Heart right ventricle (tissue), 16 donors: ENCODE measurements around the gene RFX3. TPM values are rescaled to one million over a fixed set of nuclear protein-coding genes. Genes with fewer than 3 reads are reported as not detected.
"Not testable (repeated sequence)": the region's sequence is repeated elsewhere in the genome, so short reads cannot be mapped to it uniquely, and the experiment has no call there.

Experiments
- ATAC-seq, 8 donors: fragments of 200-7000 bp; cut with Tn5 transposase; one replicate each; pipeline ENCODE4 v1.9.1; 2020; ENCODE audit warnings: mild to moderate bottlenecking in 8 of 8, moderate library complexity in 8 of 8, moderate number of reproducible peaks in 1 of 8
- DNase-seq, 2 donors: peaks; one replicate each; pipeline ENCODE4 v3.0.0-alpha.2; 2020
- H3K27ac ChIP-seq, 10 donors: fragments of 200-600 bp; sonication (generic) in 2 of 10; one replicate each; pipeline versions ENCODE4 v1.5.0 to v1.8.0; 2020 to 2022; ENCODE audit warnings: mild to moderate bottlenecking in 3 of 10
- H3K27me3 ChIP-seq, 7 donors: fragments of 200-600 bp; one replicate each; pipeline ENCODE4 v1.8.0; 2021 to 2022; ENCODE audit warnings: mild to moderate bottlenecking in 2 of 7
- H3K36me3 ChIP-seq, 9 donors: fragments of 200-600 bp; sonication (generic) in 1 of 9; one replicate each; pipeline versions ENCODE4 v1.5.0 to v1.8.0; 2020 to 2022; ENCODE audit warnings: mild to moderate bottlenecking in 2 of 9
- H3K4me1 ChIP-seq, 9 donors: fragments of 200-600 bp; sonication (generic) in 1 of 9; one replicate each; pipeline versions ENCODE4 v1.5.0 to v1.8.0; 2020 to 2022; ENCODE audit warnings: mild to moderate bottlenecking in 4 of 9
- H3K4me3 ChIP-seq, 10 donors: fragments of 200-600 bp; sonication (generic) in 2 of 10; one replicate each; pipeline versions ENCODE4 v1.5.0 to v1.8.0; 2020 to 2022; ENCODE audit warnings: mild to moderate bottlenecking in 7 of 10, moderate library complexity in 2 of 10
- H3K9me3 ChIP-seq, 11 donors: fragments of 200-600 bp in 10 of 11; sonication (generic) in 2 of 11; one replicate each; pipeline versions ENCODE4 v1.5.0 to v1.8.0; 2013 to 2022; ENCODE audit warnings: mild to moderate bottlenecking in 2 of 11, control low read depth in 1 of 11, moderate library complexity in 1 of 11
- WGBS, 2 donors: extraction: QIAGEN DNeasy Blood & Tissue Kit; methylation state at CpG; one replicate each; pipeline ENCODE4 v1.1.7; 2013; ENCODE audit warnings: inconsistent platforms in 1 of 2; 5-methylcytosine and 5-hydroxymethylcytosine counted together
- intact Hi-C, 10 donors: fragments of 100-400 bp; cut with DNase I; formaldehyde crosslinking; loops; one replicate each; pipeline versions ENCODE4 v1.11.1 to v1.14.2; 2022
- polyA plus RNA-seq, 2 donors: library from polyadenylated mRNA; stranded (reverse); fragments of 200-250 nt; gene quantifications; one replicate each; pipeline ENCODE4 v1.2.3, GENCODE V29; 2013
- total RNA-seq, 10 donors: library from RNA; stranded (reverse); fragmentation: NEBNext Ultra II Directional in 3 of 10; extraction: Animal tissue kit (Norgen Biotek cat#: 25700) in 3 of 10; gene quantifications; one replicate each; pipeline versions ENCODE4 v1.2.1 to v1.2.4, GENCODE V29; 2021 to 2023
- TF ChIP-seq, protein P1 (sequence below), 9 donors: fragments of 200-600 bp; sonication (generic) in 2 of 9; IDR thresholded peaks; one replicate each; pipeline versions ENCODE4 v1.5.0 to v1.8.0; 2021 to 2022; ENCODE audit warnings: antibody characterized with exemption in 9 of 9, mild to moderate bottlenecking in 5 of 9, moderate library complexity in 1 of 9
- donor health status: Arrhythmogenic right ventricular cardiomyopathy.
- donor health status: ischemic (EF 13 %, LVEDD 7.1; RV severe dilation, severe dysfunction).
- donor health status: healthy with polysubstance abuse.
- donor health status: DM: no; HTN: yes; CAD: no.
- donor health status: DM: no; HTN: no; CAD: no.
- donor health status: ischemic (EF 25% LVEDD 6.9; RV normal size, moderate dysfunction).
- donor health status: ischemic (EF 25% LVEDD 5.7; RV mildly dilated, moderate dysfunction).
- donor health status: healthy.
- donor health status: DM: yes; HTN: yes; CAD: no.
- donor health status: Ischemic cardiomyopathy.
- donor health status: ischemic (EF 35%, LVEDD 5.7; RV mildly dilated, moderate dysfunction).
- donor health status: nonischemic (EF 11% LVEDD 7.7; RV severe dilation, severe dysfunction).
- donor health status: DM: yes; HTN: yes; CAD: no.
- donor health status: PGD.
- donor health status: ischemic (EF 29% LVEDD 5.4; RV normal size, mild dysfunction).
- donor health status: nonischemic (EF 23%, LVEDD 6.1; RV moderate dilation, normal function).

The RFX3 gene
- total and polyA plus RNA-seq, 12 donors, result 0.43 to 5.9 (median 3.5) TPM

DNA sequence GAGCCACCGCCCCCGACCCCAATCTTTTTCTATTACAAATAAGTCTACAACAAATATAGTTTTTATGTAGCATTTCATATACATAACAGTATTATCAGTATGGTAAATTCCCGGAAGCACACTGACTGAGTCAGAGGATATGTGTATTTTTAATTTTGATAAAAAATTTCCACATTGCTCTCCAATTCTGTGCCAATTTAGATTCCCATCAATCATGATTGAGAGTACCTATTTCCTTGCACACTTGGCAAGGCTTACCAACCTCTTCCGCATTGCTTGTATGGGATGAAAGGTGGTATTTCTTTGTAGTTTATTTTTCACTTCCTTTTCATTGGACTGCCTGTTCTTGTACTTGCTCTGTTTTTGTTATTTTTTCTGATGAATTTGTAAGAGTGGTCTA is 204.6 kb downstream of the RFX3 start:
- intact Hi-C loops, result no loop called here
- TF ChIP-seq, protein P1, sequence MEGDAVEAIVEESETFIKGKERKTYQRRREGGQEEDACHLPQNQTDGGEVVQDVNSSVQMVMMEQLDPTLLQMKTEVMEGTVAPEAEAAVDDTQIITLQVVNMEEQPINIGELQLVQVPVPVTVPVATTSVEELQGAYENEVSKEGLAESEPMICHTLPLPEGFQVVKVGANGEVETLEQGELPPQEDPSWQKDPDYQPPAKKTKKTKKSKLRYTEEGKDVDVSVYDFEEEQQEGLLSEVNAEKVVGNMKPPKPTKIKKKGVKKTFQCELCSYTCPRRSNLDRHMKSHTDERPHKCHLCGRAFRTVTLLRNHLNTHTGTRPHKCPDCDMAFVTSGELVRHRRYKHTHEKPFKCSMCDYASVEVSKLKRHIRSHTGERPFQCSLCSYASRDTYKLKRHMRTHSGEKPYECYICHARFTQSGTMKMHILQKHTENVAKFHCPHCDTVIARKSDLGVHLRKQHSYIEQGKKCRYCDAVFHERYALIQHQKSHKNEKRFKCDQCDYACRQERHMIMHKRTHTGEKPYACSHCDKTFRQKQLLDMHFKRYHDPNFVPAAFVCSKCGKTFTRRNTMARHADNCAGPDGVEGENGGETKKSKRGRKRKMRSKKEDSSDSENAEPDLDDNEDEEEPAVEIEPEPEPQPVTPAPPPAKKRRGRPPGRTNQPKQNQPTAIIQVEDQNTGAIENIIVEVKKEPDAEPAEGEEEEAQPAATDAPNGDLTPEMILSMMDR (IDR thresholded peaks at IDR 0.05), result no peak
- no peaks in the 10 kb centered on the region for H3K4me1 ChIP-seq

DNA sequence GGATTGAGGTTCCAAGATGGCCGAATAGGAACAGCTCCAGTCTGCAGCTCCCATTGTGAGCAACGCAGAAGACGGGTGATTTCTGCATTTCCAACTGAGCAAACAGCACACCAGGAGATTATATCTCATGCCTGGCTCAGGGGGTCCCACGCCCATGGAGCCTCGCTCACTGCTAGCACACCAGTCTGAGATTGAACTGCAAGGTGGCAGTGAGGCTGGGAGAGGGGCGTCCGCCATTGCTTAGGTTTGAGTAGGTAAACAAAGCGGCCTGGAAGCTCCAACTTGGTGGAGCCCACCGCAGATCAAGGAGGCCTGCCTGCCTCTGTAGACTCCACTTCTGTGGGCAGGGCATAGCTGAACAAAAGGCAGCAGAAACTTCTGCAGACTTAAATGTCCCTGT is 213.2 kb downstream of the RFX3 start:
- 96 to 97% methylated on average over 9 of the region's 9 CpGs for WGBS, 2 donors
- intact Hi-C loops, H3K4me3 ChIP-seq: not testable (repeated sequence)

More for the DNA sequence above, 204.6 kb downstream of the RFX3 start:
- Histone ChIP-seq H3K4me3 (no peak overlapping the region), H3K27ac (no peak overlapping the region), H3K9me3 (peaks cover 0 to 19% (median 7%) of the 10 kb centered on the region in 11 donors), H3K27me3 (no peaks in the 10 kb centered on the region), H3K36me3 (no peaks in the 10 kb centered on the region)
- DNase-seq (no peak), ATAC-seq (no peak)
- WGBS, 2 donors, result 80 to 84% methylated on average over 4 of the region's 4 CpGs

DNA sequence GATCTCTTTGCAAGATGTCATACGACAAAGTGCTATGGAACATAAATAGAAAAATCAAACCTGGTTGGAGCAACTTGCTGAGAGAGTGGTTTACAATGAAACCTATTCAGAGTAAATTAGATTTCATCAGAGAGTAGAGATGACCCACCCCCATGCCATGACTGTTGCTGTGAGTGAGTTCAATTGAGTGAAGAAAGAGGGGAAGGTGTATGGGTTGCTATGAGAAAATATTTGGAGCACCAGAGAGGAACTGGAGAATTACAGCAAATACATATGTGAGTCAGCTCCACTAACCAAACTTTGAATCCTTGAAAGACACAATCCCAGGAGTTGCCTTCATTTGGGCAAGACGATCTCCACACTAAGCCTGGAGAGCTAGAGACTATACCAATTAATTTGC is 217.2 kb downstream of the RFX3 start:
- WGBS, 2 donors, result 87 to 91% methylated on average over 2 of the region's 2 CpGs
- TF ChIP-seq, protein P1 (IDR thresholded peaks at IDR 0.05), result no peak
- Histone ChIP-seq H3K4me1 (no peaks in the 10 kb centered on the region), H3K27me3 (no peaks in the 10 kb centered on the region), H3K4me3 (no peak overlapping the region), H3K36me3 (no peaks in the 10 kb centered on the region), H3K27ac (no peak overlapping the region), H3K9me3 (no peaks in the 10 kb centered on the region)
- no peak for ATAC-seq
- no peak for DNase-seq
- intact Hi-C loops, result no loop called here

More for the DNA sequence above, 213.2 kb downstream of the RFX3 start:
- H3K9me3 ChIP-seq, result peaks cover 0 to 11% (median 6%) of the 10 kb centered on the region in 11 donors
- not testable (repeated sequence) for DNase-seq, ATAC-seq, H3K27ac ChIP-seq, H3K4me1 ChIP-seq, H3K36me3 ChIP-seq, H3K27me3 ChIP-seq

DNA sequence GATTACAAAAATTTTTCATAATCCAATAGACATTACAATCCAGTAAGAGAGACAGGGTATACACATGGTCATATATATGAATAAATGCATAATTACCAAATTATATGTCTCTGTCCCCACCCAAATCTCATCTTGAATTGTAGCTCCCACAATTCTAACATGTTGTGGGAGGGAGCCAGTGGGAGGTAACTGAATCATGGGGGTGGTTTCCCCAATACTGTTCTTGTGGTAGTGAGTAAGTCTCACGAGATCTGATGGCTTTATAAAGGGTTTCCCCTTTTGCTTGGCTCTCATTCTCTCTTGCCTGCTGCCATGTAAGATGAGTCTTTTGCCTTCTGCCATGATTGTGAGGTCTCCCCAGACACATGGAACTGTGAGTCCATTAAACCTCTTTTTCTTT is 221.4 kb downstream of the RFX3 start:
- WGBS, 2 donors, result 96 to 98% methylated on average over 1 of the region's 1 CpG
- H3K4me3 ChIP-seq, H3K27me3 ChIP-seq, H3K27ac ChIP-seq, ATAC-seq, H3K4me1 ChIP-seq, H3K36me3 ChIP-seq, H3K9me3 ChIP-seq, intact Hi-C loops, DNase-seq: not testable (repeated sequence)

DNA sequence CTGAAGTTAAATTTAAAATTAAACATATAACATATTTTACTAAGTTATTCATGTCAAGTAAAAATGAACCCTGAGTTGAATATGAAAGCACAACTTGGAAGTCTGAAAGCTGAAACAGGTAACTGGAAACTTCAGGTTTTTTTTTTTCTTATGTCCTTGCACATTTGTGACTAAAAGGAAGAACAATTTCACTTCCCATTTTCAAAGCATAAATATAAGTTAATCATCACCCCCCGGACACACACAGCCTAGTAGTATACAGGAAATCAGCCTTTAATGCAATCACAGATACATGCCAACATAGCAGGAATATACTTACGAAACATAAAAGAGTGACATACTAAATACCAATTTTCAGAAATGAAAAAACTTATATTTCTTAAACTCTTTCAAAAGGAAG is 225.9 kb downstream of the RFX3 start:
- no peaks in the 10 kb centered on the region for H3K27me3 ChIP-seq
- DNase-seq (no peak), ATAC-seq (no peak)
- 79 to 85% methylated on average over 2 of the region's 2 CpGs for WGBS, 2 donors
- intact Hi-C loops, result loop anchor here in 1 of 10 donors (10.0 kb wide), 1 partner anchor 55 kb away; no protein-coding TSS in a partner anchor
- H3K9me3 ChIP-seq, result no peaks in the 10 kb centered on the region
- TF ChIP-seq, protein P1 (IDR thresholded peaks at IDR 0.05), result no peak
- no peak overlapping the region for H3K4me3 ChIP-seq
- no peak overlapping the region for H3K27ac ChIP-seq
- no peaks in the 10 kb centered on the region for H3K4me1 ChIP-seq
- H3K36me3 ChIP-seq, result no peaks in the 10 kb centered on the region
